Activated T-cell treated with anti-CD3 and anti-CD28 coated beads, Interleukin-2, amount 50 U/mL, for 24 hours (primary cell): Measurements from ENCODE around the gene HLF.

ENCODE experiments used
- DNase-seq: peaks from one replicate; pipeline ENCODE4 v3.0.0-alpha.2; 2020
- H3K27ac Mint-ChIP-seq: 2 replicates; pipeline ENCODE4 v1.8.0; 2020; ENCODE audit warnings: mild to moderate bottlenecking, mixed read lengths
- H3K27me3 Mint-ChIP-seq: 2 replicates; pipeline ENCODE4 v1.8.0; 2020; ENCODE audit warnings: mixed read lengths
- H3K36me3 Mint-ChIP-seq: 2 replicates; pipeline ENCODE4 v1.8.0; 2020; ENCODE audit warnings: low read depth, mixed read lengths
- H3K4me1 Mint-ChIP-seq: 2 replicates; pipeline ENCODE4 v1.8.0; 2020; ENCODE audit warnings: low read depth, mixed read lengths
- H3K4me3 Mint-ChIP-seq: 2 replicates; pipeline ENCODE4 v1.8.0; 2020; ENCODE audit warnings: mild to moderate bottlenecking, moderate library complexity, mixed read lengths
- H3K9me3 Mint-ChIP-seq: 2 replicates; pipeline ENCODE4 v1.8.0; 2020; ENCODE audit warnings: mixed read lengths

The HLF gene

GRCh38 chr17:55264645-55265298 lies at the start of gene HLF:
HLF (plus strand) TSS chr17:55264960; CDS start chr17:55265485, 525 bp downstream.
- peaks cover 85% of the 10 kb centered on the region for H3K27me3 Mint-ChIP-seq
- peaks cover 7% of the 10 kb centered on the region for H3K9me3 Mint-ChIP-seq
- H3K4me3 Mint-ChIP-seq, result peak within 1 kb of the TSS; percentile 57
- H3K27ac Mint-ChIP-seq, result no peak within 1 kb of the TSS
- H3K4me1 Mint-ChIP-seq, result peaks cover 16% of the 10 kb centered on the region
- DNase-seq, result peak; percentile 83
- H3K36me3 Mint-ChIP-seq, result no peaks in the 10 kb centered on the region

GRCh38 chr17:55215711-55216110 lies 49.0 kb upstream of the HLF start:
- Mint-ChIP-seq H3K36me3 (no peaks in the 10 kb centered on the region), H3K4me3 (no peak overlapping the region), H3K27me3 (no peaks in the 10 kb centered on the region), H3K27ac (no peak overlapping the region), H3K9me3 (no peaks in the 10 kb centered on the region), H3K4me1 (peaks cover 1% of the 10 kb centered on the region)
- DNase-seq, result no peak

- Mint-ChIP-seq H3K27ac (no peak overlapping the region), H3K27me3 (no peaks in the 10 kb centered on the region), H3K36me3 (no peaks in the 10 kb centered on the region), H3K9me3 (no peaks in the 10 kb centered on the region), H3K4me3 (no peak overlapping the region), H3K4me1 (peaks cover 1% of the 10 kb centered on the region)
- DNase-seq, result no peak
These were observed 47.9 kb upstream of the HLF start for GRCh38 chr17:55216888-55217287.

GRCh38 chr17:55219459-55219858 lies 45.3 kb upstream of the HLF start:
- Mint-ChIP-seq H3K27me3 (peaks cover 7% of the 10 kb centered on the region), H3K27ac (no peak overlapping the region), H3K4me1 (peaks cover 1% of the 10 kb centered on the region), H3K36me3 (no peaks in the 10 kb centered on the region), H3K9me3 (no peaks in the 10 kb centered on the region), H3K4me3 (no peak overlapping the region)
- DNase-seq, result no peak

GRCh38 chr17:55219934-55220333 lies 44.8 kb upstream of the HLF start:
- Mint-ChIP-seq H3K9me3 (no peaks in the 10 kb centered on the region), H3K4me1 (peaks cover 1% of the 10 kb centered on the region), H3K27ac (no peak overlapping the region), H3K4me3 (no peak overlapping the region), H3K27me3 (peaks cover 9% of the 10 kb centered on the region), H3K36me3 (no peaks in the 10 kb centered on the region)
- DNase-seq, result no peak

- Mint-ChIP-seq H3K27ac (no peak overlapping the region), H3K27me3 (peaks cover 14% of the 10 kb centered on the region), H3K36me3 (no peaks in the 10 kb centered on the region), H3K4me1 (no peaks in the 10 kb centered on the region), H3K4me3 (no peak overlapping the region), H3K9me3 (no peaks in the 10 kb centered on the region)
- DNase-seq, result no peak
These were observed 41.2 kb upstream of the HLF start for GRCh38 chr17:55223524-55223923.

- H3K27ac Mint-ChIP-seq, result no peak overlapping the region
- H3K9me3 Mint-ChIP-seq, result no peaks in the 10 kb centered on the region
- peaks cover 14% of the 10 kb centered on the region for H3K27me3 Mint-ChIP-seq
- no peak for DNase-seq
- H3K4me3 Mint-ChIP-seq, result no peak overlapping the region
- no peaks in the 10 kb centered on the region for H3K36me3 Mint-ChIP-seq
- H3K4me1 Mint-ChIP-seq, result no peaks in the 10 kb centered on the region
These were observed 40.0 kb upstream of the HLF start for GRCh38 chr17:55224746-55225145.

- H3K27ac Mint-ChIP-seq, result no peak overlapping the region
- no peaks in the 10 kb centered on the region for H3K9me3 Mint-ChIP-seq
- no peaks in the 10 kb centered on the region for H3K4me1 Mint-ChIP-seq
- no peak for DNase-seq
- peaks cover 14% of the 10 kb centered on the region for H3K27me3 Mint-ChIP-seq
- no peak overlapping the region for H3K4me3 Mint-ChIP-seq
- no peaks in the 10 kb centered on the region for H3K36me3 Mint-ChIP-seq
These were observed 39.5 kb upstream of the HLF start for GRCh38 chr17:55225237-55225636.

- Mint-ChIP-seq H3K9me3 (no peaks in the 10 kb centered on the region), H3K27ac (no peak overlapping the region), H3K4me3 (no peak overlapping the region)
These were observed 36.0 kb upstream of the HLF start for GRCh38 chr17:55228683-55229192.

GRCh38 chr17:55229276-55229675 lies 35.5 kb upstream of the HLF start:
- no peaks in the 10 kb centered on the region for H3K9me3 Mint-ChIP-seq
- H3K4me1 Mint-ChIP-seq, result no peaks in the 10 kb centered on the region
- no peak overlapping the region for H3K4me3 Mint-ChIP-seq
- H3K27me3 Mint-ChIP-seq, result peaks cover 7% of the 10 kb centered on the region
- no peak for DNase-seq
- no peaks in the 10 kb centered on the region for H3K36me3 Mint-ChIP-seq
- no peak overlapping the region for H3K27ac Mint-ChIP-seq

More at GRCh38 chr17:55228683-55229192, 36.0 kb upstream of the HLF start:
- no peak for DNase-seq
- no peaks in the 10 kb centered on the region for H3K4me1 Mint-ChIP-seq
- no peaks in the 10 kb centered on the region for H3K36me3 Mint-ChIP-seq
- peaks cover 7% of the 10 kb centered on the region for H3K27me3 Mint-ChIP-seq

GRCh38 chr17:55230716-55231115 lies 34.0 kb upstream of the HLF start:
- DNase-seq, result no peak
- Mint-ChIP-seq H3K36me3 (no peaks in the 10 kb centered on the region), H3K27ac (no peak overlapping the region), H3K4me1 (no peaks in the 10 kb centered on the region), H3K9me3 (no peaks in the 10 kb centered on the region), H3K4me3 (no peak overlapping the region), H3K27me3 (no peaks in the 10 kb centered on the region)

- no peaks in the 10 kb centered on the region for H3K27me3 Mint-ChIP-seq
- no peak for DNase-seq
- H3K4me3 Mint-ChIP-seq, result no peak overlapping the region
- peaks cover 2% of the 10 kb centered on the region for H3K9me3 Mint-ChIP-seq
- peaks cover 16% of the 10 kb centered on the region for H3K4me1 Mint-ChIP-seq
- H3K36me3 Mint-ChIP-seq, result no peaks in the 10 kb centered on the region
- H3K27ac Mint-ChIP-seq, result no peak overlapping the region
These were observed 30.9 kb upstream of the HLF start for GRCh38 chr17:55233840-55234239.

GRCh38 chr17:55236316-55236715 lies 28.4 kb upstream of the HLF start:
- DNase-seq, result no peak
- Mint-ChIP-seq H3K27ac (no peak overlapping the region), H3K4me3 (no peak overlapping the region), H3K36me3 (no peaks in the 10 kb centered on the region), H3K4me1 (peaks cover 18% of the 10 kb centered on the region), H3K27me3 (peaks cover 16% of the 10 kb centered on the region), H3K9me3 (peaks cover 2% of the 10 kb centered on the region)

- Mint-ChIP-seq H3K36me3 (no peaks in the 10 kb centered on the region), H3K27me3 (peaks cover 23% of the 10 kb centered on the region), H3K4me1 (peaks cover 18% of the 10 kb centered on the region), H3K9me3 (peaks cover 2% of the 10 kb centered on the region), H3K27ac (no peak overlapping the region), H3K4me3 (no peak overlapping the region)
- no peak for DNase-seq
These were observed 27.5 kb upstream of the HLF start for GRCh38 chr17:55237268-55237667.

GRCh38 chr17:55237841-55238178 lies 26.9 kb upstream of the HLF start:
- Mint-ChIP-seq H3K27me3 (peaks cover 25% of the 10 kb centered on the region), H3K4me3 (peak overlapping the region; percentile 31), H3K36me3 (no peaks in the 10 kb centered on the region), H3K9me3 (peaks cover 2% of the 10 kb centered on the region), H3K4me1 (peaks cover 18% of the 10 kb centered on the region), H3K27ac (peak overlapping the region; percentile 39)
- no peak for DNase-seq
